Common myeloid progenitor, CD34-positive (primary cell): Measurements from ENCODE around the gene TBL3.

Experiments
- CTCF ChIA-PET: fragments of 350-600 bp; sonication (Branson Sonifier 250); formaldehyde crosslinking; loops from one replicate; lab custom pipeline; 2021; ENCODE audit warnings: antibody characterized with exemption; lab: Charles Lee
- POLR2A ChIA-PET: fragments of 350-600 bp; sonication (Branson Sonifier 250); formaldehyde crosslinking; loops from one replicate; lab custom pipeline; 2021; ENCODE audit warnings: antibody characterized with exemption; lab: Charles Lee
- DNase-seq, 3 donors: peaks; one replicate each; pipeline versions ENCODE4 v3.0.0 to v3.0.0-alpha.2; 2013
- H3K27ac ChIP-seq, 2 experiments: 1 replicate in 1 of 2; 2 replicates in 1 of 2; pipeline ENCODE4 v1.7.0; 2013; ENCODE audit warnings: inconsistent platforms in 2 of 2, low read length in 2 of 2, mild to moderate bottlenecking in 2 of 2, low read depth in 1 of 2, moderate library complexity in 1 of 2; ENCODE audit not compliant: severe bottlenecking in 2 of 2, insufficient read depth in 1 of 2, poor library complexity in 1 of 2
- H3K27me3 ChIP-seq, 5 experiments: replicated peaks in 2 of 5; 1 replicate in 3 of 5; 2 replicates in 2 of 5; pipeline versions ENCODE4 v1.6.1 to v1.7.0; 2013; ENCODE audit warnings: low read length in 4 of 5, mild to moderate bottlenecking in 2 of 5, moderate library complexity in 2 of 5, inconsistent platforms in 1 of 5; ENCODE audit not compliant: insufficient read depth in 5 of 5, control insufficient read depth in 4 of 5
- H3K36me3 ChIP-seq, 4 experiments: 1 replicate in 2 of 4; 2 replicates in 2 of 4; pipeline versions ENCODE4 v1.6.1 to v1.7.0; 2013; ENCODE audit warnings: low read length in 3 of 4, control low read depth in 1 of 4, mild to moderate bottlenecking in 1 of 4; ENCODE audit not compliant: control insufficient read depth in 4 of 4, insufficient read depth in 4 of 4
- H3K4me1 ChIP-seq, 4 experiments: 1 replicate in 3 of 4; 2 replicates in 1 of 4; pipeline versions ENCODE4 v1.6.1 to v1.7.1; 2013; ENCODE audit warnings: low read length in 3 of 4, mild to moderate bottlenecking in 3 of 4, control low read depth in 1 of 4, inconsistent platforms in 1 of 4, moderate library complexity in 1 of 4; ENCODE audit not compliant: control insufficient read depth in 4 of 4, insufficient read depth in 4 of 4; ENCODE audit errors: control extremely low read depth in 1 of 4
- H3K4me3 ChIP-seq, 7 experiments: 1 replicate in 4 of 7; 2 replicates in 3 of 7; pipeline versions ENCODE4 v1.5.1 to v1.7.0; 2013; ENCODE audit warnings: mild to moderate bottlenecking in 7 of 7, low read length in 6 of 7, moderate library complexity in 6 of 7, inconsistent platforms in 2 of 7, low read depth in 2 of 7, control low read depth in 1 of 7; ENCODE audit not compliant: insufficient read depth in 4 of 7, control insufficient read depth in 1 of 7; ENCODE audit errors: extremely low read depth in 1 of 7
- H3K9me3 ChIP-seq, 5 experiments: 1 replicate in 4 of 5; 2 replicates in 1 of 5; pipeline versions ENCODE4 v1.6.1 to v1.7.1; 2013; ENCODE audit warnings: low read length in 4 of 5, mild to moderate bottlenecking in 2 of 5, inconsistent platforms in 1 of 5, low read depth in 1 of 5, moderate library complexity in 1 of 5; ENCODE audit not compliant: control insufficient read depth in 4 of 5, insufficient read depth in 2 of 5; ENCODE audit errors: control extremely low read depth in 1 of 5
- WGBS: methylation state at CpG from one replicate; pipeline ENCODE4 v1.1.5; 2013; ENCODE audit not compliant: insufficient coverage; 5-methylcytosine and 5-hydroxymethylcytosine counted together

The TBL3 gene

GRCh38 chr16:1973461-1974156 lies 1.8 kb downstream of the TBL3 start:
- DNase-seq: no peak
- peaks cover 2 to 45% (median 35%) of the 10 kb centered on the region in 4 experiments for H3K36me3 ChIP-seq
- H3K27ac ChIP-seq: no peak overlapping the region
- H3K4me3 ChIP-seq: no peak overlapping the region
- WGBS: 99% methylated on average over 15 of the region's 16 CpGs
- H3K9me3 ChIP-seq: peaks cover 0 to 3% (median 0%) of the 10 kb centered on the region in 5 experiments
- H3K4me1 ChIP-seq: peaks cover 0 to 24% (median 19%) of the 10 kb centered on the region in 4 experiments
- ChIA-PET CTCF (no interaction called here), POLR2A (interaction anchor here (0.6 kb wide), 1 partner anchor 241 kb away, joined by 3 read pairs; the partner anchor contains the start of gene PGP)
- H3K27me3 ChIP-seq: peaks cover 0 to 13% (median 3%) of the 10 kb centered on the region in 5 experiments

- peaks cover 0 to 24% (median 22%) of the 10 kb centered on the region in 4 experiments for H3K4me1 ChIP-seq
- ChIA-PET POLR2A (interaction anchor here (1.4 kb wide), 1 partner anchor 10 kb away, joined by 6 read pairs; the partner anchor contains the start of gene RPS2), CTCF (no interaction called here)
These were observed 2.6 kb downstream of the TBL3 start for GRCh38 chr16:1974157-1975070.

GRCh38 chr16:1975432-1976215 lies 3.8 kb downstream of the TBL3 start:
- peaks cover 0 to 33% (median 10%) of the 10 kb centered on the region in 5 experiments for H3K27me3 ChIP-seq
- DNase-seq: no peak
- H3K27ac ChIP-seq: no peak overlapping the region
- H3K4me3 ChIP-seq: no peak overlapping the region
- ChIA-PET POLR2A (interaction anchor here (1.4 kb wide), 1 partner anchor 11 kb away, joined by 6 read pairs; the partner anchor contains the start of gene RPS2), CTCF (interaction anchor here (1.6 kb wide), 1 partner anchor 28 kb away, joined by 6 read pairs; no protein-coding TSS in a partner anchor)
- H3K36me3 ChIP-seq: peaks cover 2 to 49% (median 37%) of the 10 kb centered on the region in 4 experiments
- H3K4me1 ChIP-seq: peaks cover 0 to 28% (median 26%) of the 10 kb centered on the region in 4 experiments
- 97% methylated on average over 25 of the region's 33 CpGs for WGBS
- H3K9me3 ChIP-seq: peaks cover 0 to 3% (median 0%) of the 10 kb centered on the region in 5 experiments

More at GRCh38 chr16:1974157-1975070, 2.6 kb downstream of the TBL3 start:
- no peak overlapping the region for H3K4me3 ChIP-seq
- WGBS: 99% methylated on average over 30 of the region's 42 CpGs
- no peak for DNase-seq
- H3K27ac ChIP-seq: no peak overlapping the region
- H3K9me3 ChIP-seq: peaks cover 0 to 3% (median 0%) of the 10 kb centered on the region in 5 experiments
- H3K27me3 ChIP-seq: peaks cover 0 to 21% (median 3%) of the 10 kb centered on the region in 5 experiments
- H3K36me3 ChIP-seq: peaks cover 2 to 49% (median 37%) of the 10 kb centered on the region in 4 experiments

- ChIA-PET POLR2A (interaction anchor here (1.4 kb wide), 1 partner anchor 11 kb away, joined by 6 read pairs; the partner anchor contains the start of gene RPS2), CTCF (interaction anchor here (1.1 to 1.6 kb wide), 2 partner anchors 28 to 47 kb away, joined by 3 to 6 read pairs; no protein-coding TSS in a partner anchor)
- DNase-seq: no peak
- WGBS: 96% methylated on average over 8 of the region's 8 CpGs
- Histone ChIP-seq H3K9me3 (peaks cover 0 to 3% (median 0%) of the 10 kb centered on the region in 5 experiments), H3K4me1 (peaks cover 0 to 25% (median 21%) of the 10 kb centered on the region in 4 experiments), H3K27me3 (peaks cover 0 to 39% (median 13%) of the 10 kb centered on the region in 5 experiments), H3K36me3 (peaks cover 2 to 49% (median 37%) of the 10 kb centered on the region in 4 experiments), H3K4me3 (no peak overlapping the region), H3K27ac (no peak overlapping the region)
These were observed 4.3 kb downstream of the TBL3 start for GRCh38 chr16:1976216-1976520.

- Histone ChIP-seq H3K36me3 (peaks cover 2 to 49% (median 37%) of the 10 kb centered on the region in 4 experiments), H3K9me3 (peaks cover 0 to 3% (median 0%) of the 10 kb centered on the region in 5 experiments), H3K4me1 (peaks cover 0 to 17% (median 15%) of the 10 kb centered on the region in 4 experiments), H3K4me3 (no peak overlapping the region), H3K27me3 (peaks cover 0 to 49% (median 22%) of the 10 kb centered on the region in 5 experiments), H3K27ac (no peak overlapping the region)
- ChIA-PET CTCF (interaction anchor here (1.1 to 1.6 kb wide), 3 partner anchors 26 to 48 kb away, joined by 3 to 6 read pairs (median 3); no protein-coding TSS in a partner anchor), POLR2A (no interaction called here)
- DNase-seq: no peak
- WGBS: 95% methylated on average over 32 of the region's 33 CpGs
These were observed 5.4 kb downstream of the TBL3 start for GRCh38 chr16:1976951-1977874.
